Right forelimb (tissue), 1 donor: ENCODE measurements around the gene MTMR4.
A peak's percentile ranks its signal among the peaks of the same experiment; 100 is the strongest.
"Not testable (repeated sequence)": the region's sequence is repeated elsewhere in the genome, so short reads cannot be mapped to it uniquely, and the experiment has no call there.

Experiments used
- DNase-seq: peaks from one replicate; pipeline ENCODE4 v3.0.0-alpha.2; 2018

Gene MTMR4

DNA sequence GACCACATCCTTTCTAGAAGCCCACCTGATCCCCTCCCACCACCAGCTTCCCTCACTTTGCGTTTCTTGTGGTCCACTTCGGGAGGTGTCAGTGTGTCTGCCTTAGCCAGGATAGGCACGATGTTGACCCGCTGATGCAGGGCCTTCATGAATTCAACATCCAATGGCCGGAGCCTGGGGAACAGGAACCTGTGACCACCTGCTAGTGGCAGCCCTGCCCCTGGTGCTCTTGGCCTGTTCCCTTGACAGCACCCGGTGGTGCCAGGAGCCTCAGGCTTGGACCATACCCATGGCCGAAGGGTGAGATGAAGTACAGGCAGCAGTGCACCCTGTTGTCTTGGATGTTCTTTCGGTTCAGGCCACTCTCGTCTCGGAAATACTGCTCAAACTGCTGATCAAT is 7.2 kb upstream of the MTMR4 start:
- DNase-seq: no peak

- no peak for DNase-seq
Measured at GRCh38 chr17:58520843-58521430, 6.5 kb upstream of the MTMR4 start.

GRCh38 chr17:58517928-58518609 is 3.6 kb upstream of the MTMR4 start:
- DNase-seq: peak; percentile 99

DNA sequence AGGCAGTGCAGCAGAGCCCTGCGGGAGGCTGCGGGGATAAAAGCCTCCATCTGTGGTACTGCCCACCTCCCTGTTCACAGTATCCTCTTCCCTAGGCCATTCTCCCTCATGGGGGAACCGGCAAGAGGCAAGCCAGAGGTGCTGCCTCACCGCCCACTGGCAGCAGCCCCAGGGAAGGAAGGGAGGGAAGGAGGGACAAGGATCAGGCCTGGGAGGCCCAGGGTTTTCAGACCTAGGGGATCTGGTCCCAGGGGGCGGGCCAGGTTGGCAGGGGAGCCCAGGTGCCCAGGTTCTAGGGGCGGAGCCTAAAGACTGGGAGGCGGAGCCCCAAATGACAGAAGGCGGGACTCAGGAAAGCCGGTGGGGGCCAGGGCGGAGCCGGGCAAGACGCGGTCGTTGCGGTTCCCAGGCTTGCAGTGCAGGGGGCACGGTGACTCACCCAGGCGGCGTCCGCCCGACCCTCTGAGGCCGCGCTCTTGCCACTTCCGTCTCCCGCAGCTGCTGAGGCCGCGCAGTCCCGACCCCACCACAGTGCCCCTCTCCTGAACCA is 3.0 kb upstream of the MTMR4 start:
- no peak for DNase-seq

- no peak for DNase-seq
Measured at GRCh38 chr17:58516644-58517377, 2.4 kb upstream of the MTMR4 start.

- DNase-seq: no peak
Measured at GRCh38 chr17:58515286-58515685, 848 bp upstream of the MTMR4 start.

DNA sequence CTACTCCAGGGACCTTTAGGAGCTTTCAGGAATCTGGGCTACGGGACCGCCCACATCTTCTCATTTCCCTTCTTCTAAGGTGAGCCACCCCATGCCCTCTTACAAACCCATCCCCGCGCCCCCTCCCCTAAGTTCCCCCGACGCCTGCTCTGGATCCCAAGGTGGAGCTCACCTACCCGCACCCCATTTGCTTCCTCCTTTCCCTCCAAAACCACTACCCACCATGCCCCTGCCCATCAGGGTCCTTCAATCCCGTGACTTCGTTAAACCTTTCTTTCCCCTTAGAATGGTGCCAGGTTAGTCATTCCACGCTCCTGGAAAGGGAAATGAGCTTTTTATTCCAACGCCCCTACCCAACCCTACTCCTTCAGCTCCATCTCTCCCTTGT is 326 bp upstream of the MTMR4 start:
- no peak for DNase-seq

GRCh38 chr17:58513267-58513964 is 1.0 kb downstream of the MTMR4 start:
- DNase-seq: no peak

GRCh38 chr17:58510075-58510474 is 4.4 kb downstream of the MTMR4 start:
- DNase-seq: no peak

GRCh38 chr17:58508341-58509067 is 5.9 kb downstream of the MTMR4 start:
- no peak for DNase-seq

- no peak for DNase-seq
Measured at GRCh38 chr17:58507123-58507634, 7.3 kb downstream of the MTMR4 start.

DNA sequence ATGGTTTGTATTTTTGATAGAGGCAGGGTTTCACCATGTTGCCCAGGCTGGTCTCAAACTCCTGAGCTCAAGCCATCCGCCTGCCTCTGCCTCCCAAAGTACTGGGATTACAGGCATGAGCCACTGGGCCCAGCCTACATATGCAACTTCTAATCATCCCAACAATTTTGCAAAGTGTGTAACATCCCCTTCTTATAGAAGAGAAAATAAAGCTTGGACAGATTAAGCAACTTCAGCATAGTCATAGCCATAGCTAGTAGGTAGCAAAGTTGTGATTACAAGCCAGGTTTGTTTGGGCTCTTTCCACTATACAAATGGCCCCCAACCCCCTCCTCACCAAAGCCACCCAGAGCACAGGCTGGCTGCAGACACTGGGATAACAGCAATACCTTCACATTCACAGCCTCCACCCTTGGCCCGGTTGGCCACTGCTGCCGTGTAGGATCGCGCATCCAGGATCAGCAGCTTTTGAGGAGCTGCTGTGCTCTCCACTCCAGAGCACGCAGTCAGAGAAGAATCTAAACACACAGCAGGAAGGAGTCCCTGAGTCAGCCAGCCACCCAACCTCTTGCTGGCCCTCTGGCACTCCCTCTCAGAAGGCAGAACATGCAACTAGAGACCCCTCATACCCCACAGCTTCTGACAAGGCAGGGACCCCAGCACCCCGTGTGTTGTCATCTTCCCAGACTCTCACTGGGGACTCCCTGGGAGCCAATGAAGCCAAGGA is 7.9 kb downstream of the MTMR4 start:
- no peak for DNase-seq

DNA sequence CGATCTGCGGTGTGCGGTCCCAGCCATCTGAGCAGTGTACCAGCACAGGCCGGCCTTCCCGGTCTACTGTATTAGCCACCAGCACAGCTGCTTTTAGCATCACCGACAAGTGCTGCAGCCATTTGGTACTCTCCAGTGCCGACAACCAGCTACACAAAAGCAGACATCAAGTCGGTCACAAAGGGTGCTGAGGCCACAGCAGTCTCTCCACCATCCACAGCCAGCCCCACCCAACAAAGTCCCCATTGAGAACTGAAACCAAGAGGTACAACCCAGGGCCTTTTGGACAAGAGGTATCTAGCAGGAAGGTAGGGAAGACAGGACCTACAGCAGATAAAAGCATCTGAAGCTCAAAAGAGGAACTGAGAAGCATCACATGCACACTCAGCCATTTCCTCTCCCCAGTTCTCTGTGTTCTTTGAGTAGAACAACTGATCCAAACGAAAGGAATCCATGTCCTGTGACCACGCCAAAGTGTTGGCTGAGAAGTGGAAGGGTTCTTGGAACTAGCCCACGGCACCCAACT is 9.5 kb downstream of the MTMR4 start:
- DNase-seq: no peak

DNA sequence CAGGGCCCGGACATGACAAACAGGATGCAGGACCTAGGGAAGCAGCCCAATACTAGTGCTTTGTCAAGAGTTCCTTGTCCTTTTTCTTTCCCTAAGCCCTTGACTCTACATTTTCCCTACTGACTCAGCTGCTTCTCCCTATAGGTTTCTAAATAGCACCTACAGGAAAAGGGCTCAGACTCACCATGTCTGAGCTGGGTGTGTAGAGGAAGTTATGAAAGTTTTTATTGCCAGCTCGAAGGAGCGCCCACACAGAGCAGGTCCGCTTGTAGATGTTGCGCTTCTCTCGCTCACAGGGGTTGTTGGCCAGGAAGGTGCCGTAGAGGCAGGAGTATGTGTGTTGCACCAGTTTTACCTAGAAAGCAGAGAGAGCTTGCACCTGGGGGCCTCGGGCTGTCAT is 10.6 kb downstream of the MTMR4 start:
- DNase-seq: no peak

DNA sequence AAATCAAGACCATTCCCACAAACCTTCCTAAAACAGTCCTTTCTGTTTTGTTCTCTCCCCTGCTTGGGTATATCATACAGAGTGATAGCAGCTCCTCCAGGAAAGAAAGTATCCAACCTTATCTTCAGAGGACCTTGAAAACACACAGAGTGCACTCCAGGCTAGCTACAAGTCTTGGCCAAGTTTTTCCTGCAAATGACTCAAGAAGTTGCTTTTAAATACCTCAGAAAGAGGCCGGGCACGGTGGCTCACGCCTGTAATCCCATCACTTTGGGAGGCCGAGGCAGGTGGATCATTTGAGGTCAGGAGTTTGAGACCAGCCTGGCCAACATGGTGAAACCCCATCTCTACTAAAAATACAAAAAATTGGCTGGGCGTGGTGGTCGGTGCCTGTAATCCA is 11.3 kb downstream of the MTMR4 start:
- not testable (repeated sequence) for DNase-seq

GRCh38 chr17:58501451-58501850 is 13.0 kb downstream of the MTMR4 start:
- DNase-seq: no peak

GRCh38 chr17:58498177-58498828 is 16.1 kb downstream of the MTMR4 start:
- no peak for DNase-seq

DNA sequence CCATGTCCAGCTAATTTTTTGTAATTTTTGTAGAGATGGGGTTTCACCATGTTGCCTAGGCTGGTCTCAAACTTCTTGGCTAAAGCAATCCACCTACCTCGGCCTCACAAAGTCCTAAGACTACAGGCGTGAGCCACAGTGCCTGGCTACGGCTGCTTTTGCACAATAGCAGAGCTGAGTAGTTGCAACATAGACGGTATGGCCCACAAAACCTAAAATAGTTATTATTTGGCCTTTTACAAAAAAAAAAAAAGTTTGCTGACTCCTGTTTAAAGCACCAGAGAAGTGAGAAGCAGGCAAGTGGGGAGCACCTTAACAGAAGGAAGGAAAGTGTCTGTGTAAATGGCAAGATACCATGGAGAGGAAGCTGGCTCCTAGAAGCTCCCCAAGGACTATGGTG is 20.9 kb downstream of the MTMR4 start:
- no peak for DNase-seq

DNA sequence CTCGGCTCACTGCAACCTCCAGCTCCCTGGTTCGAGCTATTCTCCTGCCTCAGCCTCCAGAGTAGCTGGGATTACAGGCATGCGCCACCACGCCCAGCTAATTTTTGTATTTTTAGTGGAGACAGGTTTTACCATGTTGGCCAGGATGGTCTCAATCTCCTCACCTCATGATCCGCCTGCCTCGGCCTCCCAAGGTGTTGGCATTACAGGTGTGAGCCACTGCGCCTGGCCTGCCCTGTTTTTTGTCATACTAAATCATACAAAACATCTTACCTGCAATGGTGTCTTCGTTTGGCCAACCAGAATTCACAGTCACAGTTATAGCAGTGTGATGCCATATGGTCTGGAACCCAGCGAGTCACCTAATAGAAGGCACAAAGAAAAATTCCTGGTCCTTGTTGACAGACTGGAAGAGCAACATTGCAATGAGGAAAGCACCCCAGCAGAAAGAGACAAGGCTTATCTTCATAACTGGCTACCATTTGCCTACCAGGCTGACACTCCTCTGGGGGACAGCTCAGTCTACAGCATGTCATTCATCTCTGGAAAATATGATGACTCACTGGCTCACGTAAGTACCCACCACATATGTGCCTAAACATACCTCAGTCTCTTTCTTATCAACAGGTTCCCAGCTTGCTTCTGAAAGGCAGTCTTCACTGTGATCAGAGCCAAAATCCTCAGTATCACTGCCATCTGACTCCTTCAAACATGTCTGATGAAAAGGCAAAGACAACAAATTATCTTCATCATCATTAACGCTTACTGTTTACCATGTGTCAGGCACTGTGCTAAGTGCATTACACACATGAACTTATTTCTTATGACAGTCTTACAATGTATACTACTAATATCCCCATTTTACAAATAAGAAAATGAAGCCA is 22.0 kb downstream of the MTMR4 start:
- no peak for DNase-seq

- DNase-seq: no peak
Measured at GRCh38 chr17:58491510-58492045, 22.9 kb downstream of the MTMR4 start.
